HG02885 (cell line): ENCODE results near the gene MOB4.
A peak's percentile ranks its signal among the peaks of the same experiment; 100 is the strongest.
"Not testable (repeated sequence)": the region's sequence is repeated elsewhere in the genome, so short reads cannot be mapped to it uniquely, and the experiment has no call there.

Experiments
- ATAC-seq: cut with Tn5 transposase; IDR thresholded peaks from one replicate; pipeline ENCODE4 v1.9.1; 2021; ENCODE audit warnings: mild to moderate bottlenecking; ENCODE audit not compliant: unreplicated experiment, poor library complexity

The MOB4 gene

GRCh38 chr2:197506658-197507057 is 9.2 kb upstream of the MOB4 start:
- ATAC-seq = no peak

GRCh38 chr2:197513915-197514314 is 2.0 kb upstream of the MOB4 start:
- no peak for ATAC-seq

- no peak for ATAC-seq
Measured at GRCh38 chr2:197514754-197515153, 1.1 kb upstream of the MOB4 start.

- peak; percentile 6 for ATAC-seq
Measured at GRCh38 chr2:197515315-197515738, 539 bp upstream of the MOB4 start.

- no peak for ATAC-seq
Measured at GRCh38 chr2:197516393-197516761, 511 bp downstream of the MOB4 start.

GRCh38 chr2:197517150-197517549 is 1.3 kb downstream of the MOB4 start:
- no peak for ATAC-seq

- no peak for ATAC-seq
Measured at GRCh38 chr2:197538412-197538811, 22.5 kb downstream of the MOB4 start.

GRCh38 chr2:197539734-197540133 is 23.9 kb downstream of the MOB4 start:
- ATAC-seq = no peak

GRCh38 chr2:197543206-197543605 is 27.3 kb downstream of the MOB4 start:
- ATAC-seq = no peak

- no peak for ATAC-seq
Measured at GRCh38 chr2:197547163-197547900, 31.5 kb downstream of the MOB4 start.

GRCh38 chr2:197548582-197548981 is 32.7 kb downstream of the MOB4 start:
- ATAC-seq = no peak

- ATAC-seq = not testable (repeated sequence)
Measured at GRCh38 chr2:197551260-197551659, 35.4 kb downstream of the MOB4 start.

GRCh38 chr2:197555467-197555866 is 39.6 kb downstream of the MOB4 start:
- ATAC-seq = no peak

- no peak for ATAC-seq
Measured at GRCh38 chr2:197556456-197556855, 40.6 kb downstream of the MOB4 start.

- no peak for ATAC-seq
Measured at GRCh38 chr2:197558393-197558792, 42.5 kb downstream of the MOB4 start.

GRCh38 chr2:197559681-197560080 is 43.8 kb downstream of the MOB4 start:
- no peak for ATAC-seq

GRCh38 chr2:197560146-197560665 is 44.3 kb downstream of the MOB4 start:
- no peak for ATAC-seq

GRCh38 chr2:197571627-197572271 is 55.9 kb downstream of the MOB4 start:
- ATAC-seq = no peak

- ATAC-seq = no peak
Measured at GRCh38 chr2:197573608-197574007, 57.7 kb downstream of the MOB4 start.

- no peak for ATAC-seq
Measured at GRCh38 chr2:197575987-197576386, 60.1 kb downstream of the MOB4 start.

GRCh38 chr2:197576631-197577030 is 60.8 kb downstream of the MOB4 start:
- no peak for ATAC-seq

- no peak for ATAC-seq
Measured at GRCh38 chr2:197577446-197577845, 61.6 kb downstream of the MOB4 start.
